T-helper 1 cell treated with Interleukin-12 subunit alpha and Interleukin-12 subunit beta and Interleukin-4 antibody, amounts not matched to agents 30 μg/mL and 1 μg/mL, for 36 hours (primary cell): ENCODE results near the gene FPR2.

Source experiments
- H3K27ac Mint-ChIP-seq: one replicate; pipeline ENCODE4 v1.8.0; 2021; ENCODE audit warnings: mild to moderate bottlenecking, mixed read lengths
- H3K27me3 Mint-ChIP-seq: one replicate; pipeline ENCODE4 v1.8.0; 2021; ENCODE audit warnings: low read depth, mixed read lengths
- H3K36me3 Mint-ChIP-seq: one replicate; pipeline ENCODE4 v1.8.0; 2021; ENCODE audit warnings: low read depth, mixed read lengths
- H3K4me1 Mint-ChIP-seq: one replicate; pipeline ENCODE4 v1.8.0; 2021; ENCODE audit warnings: low read depth, mixed read lengths
- H3K4me3 Mint-ChIP-seq: one replicate; pipeline ENCODE4 v1.8.0; 2021; ENCODE audit warnings: mild to moderate bottlenecking, moderate library complexity, mixed read lengths
- H3K9me3 Mint-ChIP-seq: one replicate; pipeline ENCODE4 v1.8.0; 2021; ENCODE audit warnings: mixed read lengths

The FPR2 gene, protein sequence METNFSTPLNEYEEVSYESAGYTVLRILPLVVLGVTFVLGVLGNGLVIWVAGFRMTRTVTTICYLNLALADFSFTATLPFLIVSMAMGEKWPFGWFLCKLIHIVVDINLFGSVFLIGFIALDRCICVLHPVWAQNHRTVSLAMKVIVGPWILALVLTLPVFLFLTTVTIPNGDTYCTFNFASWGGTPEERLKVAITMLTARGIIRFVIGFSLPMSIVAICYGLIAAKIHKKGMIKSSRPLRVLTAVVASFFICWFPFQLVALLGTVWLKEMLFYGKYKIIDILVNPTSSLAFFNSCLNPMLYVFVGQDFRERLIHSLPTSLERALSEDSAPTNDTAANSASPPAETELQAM

DNA sequence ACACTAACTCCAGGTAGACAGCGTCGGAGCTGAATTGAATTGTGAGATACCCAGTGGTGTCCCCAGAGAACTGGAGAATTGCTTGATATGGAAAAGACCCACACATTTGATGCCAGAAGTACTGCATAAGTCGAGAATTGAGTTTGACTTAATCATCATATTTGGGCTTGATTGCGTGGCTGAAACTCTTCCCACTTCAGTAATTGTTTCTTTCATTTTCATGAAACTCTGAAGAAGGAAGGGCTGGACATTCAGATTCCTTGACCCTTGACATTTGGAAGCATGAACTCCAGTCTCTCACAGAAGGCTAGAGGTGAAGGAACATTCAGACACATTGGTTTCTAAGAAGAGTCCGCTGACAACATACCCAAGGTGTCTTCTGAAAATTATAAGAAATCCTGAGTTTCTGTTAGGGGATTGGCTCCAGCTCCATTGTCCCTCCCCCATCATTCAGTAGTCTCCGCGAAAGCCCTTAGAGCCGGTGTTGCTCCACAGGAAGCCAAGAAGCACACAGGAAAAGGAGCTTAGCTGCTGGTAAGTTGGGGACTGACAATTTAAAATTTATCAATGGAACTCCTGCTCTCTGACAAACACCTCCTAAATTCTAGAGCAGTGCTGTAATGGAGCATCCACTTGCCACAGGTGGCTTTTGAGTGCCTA is at the start of gene FPR2:
Gene FPR2 (plus strand): TSS at position 484 of the 660 bp plus-strand sequence. CDS start 7,479 bp downstream, outside the sequence.
- Mint-ChIP-seq H3K4me1 (no peaks in the 10 kb centered on the region), H3K27ac (no peak within 1 kb of the TSS), H3K9me3 (peaks cover 32% of the 10 kb centered on the region), H3K27me3 (no peaks in the 10 kb centered on the region), H3K36me3 (no peaks in the 10 kb centered on the region), H3K4me3 (no peak within 1 kb of the TSS)

DNA sequence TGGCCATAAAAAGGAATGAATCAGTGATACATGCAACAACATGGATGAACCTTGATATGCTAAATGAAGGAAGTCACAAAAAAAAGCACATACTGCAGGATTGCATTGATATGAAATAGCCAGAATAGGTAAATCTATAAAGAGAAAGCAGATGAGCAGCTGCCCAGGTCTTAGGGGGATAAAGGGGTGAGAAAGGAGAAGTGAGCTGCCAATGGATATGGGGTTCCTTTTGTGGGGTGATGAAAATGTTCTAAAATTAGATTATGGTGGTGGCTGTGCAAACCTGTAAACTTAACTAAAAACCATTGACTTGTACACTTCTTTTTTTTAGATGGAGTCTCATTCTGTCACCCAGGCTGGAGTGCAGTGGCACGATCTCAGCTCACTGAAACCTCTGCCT is 49.3 kb upstream of the FPR2 start:
- Mint-ChIP-seq H3K9me3 (peaks cover 8% of the 10 kb centered on the region), H3K27ac (no peak overlapping the region), H3K27me3 (peaks cover 11% of the 10 kb centered on the region), H3K4me3 (no peak overlapping the region), H3K36me3 (peaks cover 1% of the 10 kb centered on the region), H3K4me1 (no peaks in the 10 kb centered on the region)

DNA sequence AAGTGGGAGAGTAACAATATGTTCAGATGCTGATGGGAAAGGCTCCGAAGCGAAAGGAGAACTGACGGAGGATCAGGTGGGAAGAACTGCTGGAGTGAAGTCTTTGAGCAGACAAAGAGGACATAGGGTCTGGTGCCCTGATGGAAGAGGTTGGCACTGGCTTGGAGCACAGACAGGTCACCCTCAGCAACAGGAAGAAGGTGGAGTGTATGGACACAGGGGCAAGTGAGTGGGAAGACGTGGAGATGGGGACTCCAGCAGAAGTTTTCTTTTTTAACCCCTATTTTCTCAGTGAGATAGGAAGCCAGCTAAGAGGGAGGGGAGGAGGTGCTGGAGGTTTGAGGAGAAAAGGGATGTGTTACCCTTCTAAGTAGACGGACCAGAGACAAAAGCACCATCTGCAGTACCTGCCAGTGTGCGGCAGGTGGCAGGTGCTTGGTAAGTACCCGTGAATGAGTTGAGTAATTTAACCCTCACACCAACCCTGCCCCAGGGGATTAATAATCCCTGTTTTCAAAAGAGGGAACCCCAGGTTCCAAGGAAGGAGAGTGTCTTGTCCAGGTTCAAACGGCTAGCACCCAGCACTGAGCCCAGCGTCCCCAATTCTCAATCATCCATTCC is 48.4 kb upstream of the FPR2 start:
- H3K9me3 Mint-ChIP-seq = peaks cover 8% of the 10 kb centered on the region
- no peak overlapping the region for H3K4me3 Mint-ChIP-seq
- H3K36me3 Mint-ChIP-seq = no peaks in the 10 kb centered on the region
- H3K27me3 Mint-ChIP-seq = peaks cover 11% of the 10 kb centered on the region
- H3K27ac Mint-ChIP-seq = no peak overlapping the region
- H3K4me1 Mint-ChIP-seq = no peaks in the 10 kb centered on the region

DNA sequence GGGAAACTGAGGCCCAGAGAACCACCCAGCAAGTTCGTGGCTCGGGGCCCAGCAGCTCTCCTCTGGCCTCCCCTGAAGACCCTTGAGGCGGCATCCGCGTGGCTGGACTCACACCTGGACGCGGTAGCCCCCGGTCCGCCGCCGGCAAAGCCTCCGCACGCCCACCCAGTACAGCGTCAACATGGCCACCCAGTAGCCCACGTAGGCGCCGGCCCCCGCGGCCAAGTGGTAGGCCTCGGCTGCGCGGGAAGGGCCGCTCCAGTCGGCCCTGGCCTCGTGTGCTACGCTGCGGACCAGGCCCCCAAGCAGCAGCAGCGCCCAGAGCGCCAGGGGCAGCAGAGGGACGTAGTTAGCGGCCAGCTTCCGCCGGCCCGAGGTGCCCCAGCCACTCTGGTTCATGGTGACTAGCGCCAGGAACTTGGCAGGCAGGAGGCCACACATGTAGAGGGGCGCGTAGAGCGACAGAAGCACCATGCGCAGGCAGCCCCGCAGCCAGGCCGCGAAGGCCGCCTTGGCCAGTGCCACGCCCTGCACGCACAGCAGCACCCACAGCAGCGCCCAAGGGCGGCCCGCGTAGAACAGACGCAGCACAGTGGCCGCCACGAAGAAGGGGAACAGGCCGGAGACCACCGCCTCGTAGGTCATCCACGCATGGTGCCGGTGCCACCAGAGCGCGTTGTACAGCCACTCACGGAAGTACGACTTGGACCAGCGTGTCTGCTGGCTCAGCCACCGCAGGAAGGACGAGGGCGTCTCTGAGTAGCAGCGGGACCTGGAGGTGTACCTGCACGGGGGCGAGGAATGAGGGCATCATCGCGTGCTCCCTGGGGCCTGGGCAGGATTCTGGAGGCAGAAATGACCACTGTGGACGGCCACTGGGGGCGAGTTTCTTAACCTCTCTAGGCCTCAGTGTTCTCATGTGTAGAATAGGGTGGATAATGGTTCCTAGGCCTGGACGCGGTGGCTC is 47.4 kb upstream of the FPR2 start:
- peaks cover 20% of the 10 kb centered on the region for H3K27me3 Mint-ChIP-seq
- H3K9me3 Mint-ChIP-seq = peaks cover 9% of the 10 kb centered on the region
- H3K36me3 Mint-ChIP-seq = no peaks in the 10 kb centered on the region
- no peaks in the 10 kb centered on the region for H3K4me1 Mint-ChIP-seq
- no peak overlapping the region for H3K27ac Mint-ChIP-seq
- no peak overlapping the region for H3K4me3 Mint-ChIP-seq

DNA sequence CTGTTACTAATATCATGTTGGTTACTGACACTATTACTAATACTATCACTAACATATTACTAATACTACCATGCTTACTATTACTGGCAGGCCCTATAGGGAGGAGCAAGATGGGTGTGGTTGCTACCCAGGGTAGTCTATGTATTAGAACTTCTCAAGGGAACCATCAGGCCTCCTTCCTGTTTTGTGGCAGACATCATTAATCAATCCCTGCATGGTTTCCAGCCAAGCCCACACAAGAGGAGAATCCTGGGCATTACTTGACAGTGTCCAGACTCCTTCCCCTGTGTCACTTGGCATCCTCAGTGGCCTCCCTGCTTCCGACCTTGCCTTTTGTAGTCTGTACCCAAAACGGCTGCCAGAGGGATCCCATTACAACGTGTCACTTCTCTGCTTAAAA is 46.1 kb upstream of the FPR2 start:
- Mint-ChIP-seq H3K9me3 (peaks cover 13% of the 10 kb centered on the region), H3K4me3 (no peak overlapping the region), H3K27me3 (peaks cover 26% of the 10 kb centered on the region), H3K36me3 (peaks cover 2% of the 10 kb centered on the region), H3K27ac (no peak overlapping the region), H3K4me1 (peaks cover under 1% of the 10 kb centered on the region)

DNA sequence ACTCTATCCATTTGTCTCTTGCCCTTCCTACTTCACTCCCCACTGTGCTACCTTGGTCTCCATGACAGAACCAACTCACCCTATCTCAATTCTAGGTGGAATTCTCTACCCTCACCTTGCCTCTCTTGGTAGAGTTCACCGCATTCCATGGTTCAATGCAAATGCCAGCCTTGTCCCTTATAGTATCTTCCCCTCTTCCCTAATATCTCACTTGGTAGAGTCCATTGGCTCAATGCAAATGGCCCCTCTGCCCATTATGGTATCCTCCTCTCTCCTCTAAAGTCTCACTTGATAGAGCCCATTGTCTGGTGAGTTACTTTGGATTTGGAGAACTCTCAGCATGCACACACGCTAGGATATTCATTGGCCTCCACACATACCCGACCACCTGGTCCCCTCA is 45.1 kb upstream of the FPR2 start:
- peaks cover 13% of the 10 kb centered on the region for H3K9me3 Mint-ChIP-seq
- peaks cover 30% of the 10 kb centered on the region for H3K27me3 Mint-ChIP-seq
- H3K4me1 Mint-ChIP-seq = peaks cover 2% of the 10 kb centered on the region
- no peak overlapping the region for H3K4me3 Mint-ChIP-seq
- no peak overlapping the region for H3K27ac Mint-ChIP-seq
- H3K36me3 Mint-ChIP-seq = peaks cover 2% of the 10 kb centered on the region

DNA sequence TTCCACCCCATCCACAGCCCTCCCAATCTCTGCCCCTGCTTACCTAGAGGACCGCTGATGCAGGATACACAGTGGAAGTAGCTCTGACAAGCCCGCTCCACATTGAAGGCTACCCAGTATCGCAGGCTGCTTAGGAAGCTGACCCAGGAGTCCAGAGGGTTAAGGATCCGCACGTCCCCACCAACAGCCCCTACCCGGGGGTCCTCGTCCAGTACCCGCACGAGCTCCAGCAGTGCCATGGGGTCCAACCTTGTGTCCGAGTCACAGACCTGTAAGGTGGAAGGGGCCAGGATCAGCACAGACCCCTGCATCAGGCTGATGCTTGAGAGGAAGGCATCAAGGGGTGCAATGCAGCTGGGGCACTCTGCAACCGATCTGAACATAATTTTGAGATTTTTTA is 44.1 kb upstream of the FPR2 start:
- H3K9me3 Mint-ChIP-seq = peaks cover 13% of the 10 kb centered on the region
- H3K27ac Mint-ChIP-seq = no peak overlapping the region
- peaks cover 30% of the 10 kb centered on the region for H3K27me3 Mint-ChIP-seq
- peaks cover 2% of the 10 kb centered on the region for H3K4me1 Mint-ChIP-seq
- peaks cover 2% of the 10 kb centered on the region for H3K36me3 Mint-ChIP-seq
- H3K4me3 Mint-ChIP-seq = no peak overlapping the region

DNA sequence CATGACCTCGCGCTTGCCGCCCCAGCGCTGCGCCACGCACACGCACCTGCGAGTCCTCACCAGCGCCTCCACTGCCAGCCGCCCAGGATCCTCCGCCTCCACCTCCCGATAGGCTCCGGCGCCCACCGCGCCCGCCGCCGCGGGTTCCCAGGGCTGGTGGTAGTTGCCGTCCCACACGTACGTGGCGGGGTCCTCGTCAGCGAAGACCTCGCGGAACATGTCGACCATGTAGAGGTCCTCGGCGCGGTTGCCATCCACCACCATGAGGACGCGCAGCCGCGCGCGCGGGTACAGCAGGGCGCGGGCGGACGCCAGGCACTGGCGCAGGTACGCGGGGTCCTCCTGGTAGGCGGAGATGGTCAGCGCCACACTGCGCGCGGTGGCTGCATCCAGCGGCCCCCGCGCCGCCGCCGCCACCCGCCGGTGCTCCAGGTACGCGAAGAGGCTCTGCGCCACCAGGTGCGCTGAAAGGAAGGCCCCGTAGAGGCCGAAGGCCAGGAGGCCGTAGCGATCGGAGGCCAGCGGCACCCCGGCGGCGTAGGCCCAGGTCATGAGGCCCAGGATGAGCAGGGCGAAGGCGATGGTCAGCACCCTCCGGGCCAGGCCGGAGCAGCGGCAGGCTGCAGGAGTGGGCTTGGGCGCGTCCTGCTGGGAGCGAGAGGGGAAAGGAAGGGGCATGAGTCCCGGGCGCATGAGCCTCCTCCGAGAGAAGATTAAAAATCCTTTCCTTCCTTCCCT is 41.6 kb upstream of the FPR2 start:
- Mint-ChIP-seq H3K9me3 (peaks cover 13% of the 10 kb centered on the region), H3K4me1 (peaks cover 2% of the 10 kb centered on the region), H3K4me3 (no peak overlapping the region), H3K27ac (no peak overlapping the region), H3K36me3 (peaks cover 2% of the 10 kb centered on the region), H3K27me3 (peaks cover 33% of the 10 kb centered on the region)

DNA sequence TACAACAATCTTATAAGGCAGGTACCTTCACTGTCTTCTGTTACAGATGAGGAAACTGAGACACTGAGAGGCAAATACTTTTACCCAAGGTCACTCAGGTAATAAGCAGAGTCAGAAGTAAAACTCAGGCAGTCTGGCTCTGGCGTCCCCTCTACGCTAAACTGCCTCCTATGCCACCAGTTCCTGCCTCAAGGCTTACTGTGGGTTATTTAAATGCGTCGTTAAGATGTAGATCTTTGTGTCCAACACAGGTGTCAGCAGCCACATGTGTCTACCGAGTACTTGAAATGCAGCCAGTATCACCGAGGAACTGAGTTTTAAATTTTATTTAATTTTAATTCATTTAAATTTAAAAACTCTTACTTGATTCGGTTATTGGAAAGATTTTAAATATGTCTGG is 39.1 kb upstream of the FPR2 start:
- Mint-ChIP-seq H3K4me1 (peaks cover 2% of the 10 kb centered on the region), H3K9me3 (peaks cover 5% of the 10 kb centered on the region), H3K27ac (no peak overlapping the region), H3K36me3 (peaks cover 2% of the 10 kb centered on the region), H3K4me3 (no peak overlapping the region), H3K27me3 (peaks cover 35% of the 10 kb centered on the region)

DNA sequence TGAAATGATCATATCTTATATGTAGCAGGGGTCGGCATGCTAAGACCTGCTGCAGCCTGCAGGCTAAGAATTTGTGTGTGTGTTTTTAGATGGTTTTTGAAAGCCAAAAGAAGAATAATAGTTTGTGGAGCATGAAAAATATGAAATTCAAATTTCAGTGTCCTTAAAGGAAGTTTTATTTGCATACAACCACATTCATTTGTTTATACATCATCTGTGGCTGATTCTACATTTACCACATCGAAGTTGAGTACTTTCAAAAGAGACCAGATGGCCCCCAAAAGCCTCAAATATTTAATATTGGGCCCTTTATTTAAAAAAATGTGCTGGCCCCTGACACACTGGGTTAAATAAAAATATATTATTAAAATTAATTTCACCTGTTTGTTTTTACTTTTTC is 38.5 kb upstream of the FPR2 start:
- Mint-ChIP-seq H3K9me3 (peaks cover 5% of the 10 kb centered on the region), H3K4me3 (no peak overlapping the region), H3K4me1 (peaks cover 2% of the 10 kb centered on the region), H3K36me3 (peaks cover 2% of the 10 kb centered on the region), H3K27ac (no peak overlapping the region), H3K27me3 (peaks cover 35% of the 10 kb centered on the region)

DNA sequence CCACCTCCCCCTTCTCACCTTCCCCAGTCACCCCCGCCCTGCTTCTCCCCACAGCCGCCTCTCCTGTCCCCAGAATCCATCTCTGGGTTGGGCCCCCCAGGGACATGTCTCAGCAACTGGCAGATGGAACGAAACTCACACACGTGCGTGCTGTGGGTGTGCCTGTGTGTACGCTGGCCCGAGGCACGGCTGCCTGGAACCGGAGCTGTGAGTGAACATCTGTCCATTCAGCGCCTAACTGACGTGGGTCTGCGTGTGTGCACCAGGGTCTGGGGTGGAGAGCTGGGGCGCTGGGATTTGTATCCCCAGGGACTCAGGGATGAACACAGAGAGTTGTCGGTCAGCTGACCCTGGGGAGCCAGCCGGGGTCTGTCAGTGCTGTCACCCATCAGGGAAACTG is 36.4 kb upstream of the FPR2 start:
- no peaks in the 10 kb centered on the region for H3K36me3 Mint-ChIP-seq
- peaks cover 22% of the 10 kb centered on the region for H3K27me3 Mint-ChIP-seq
- peaks cover 2% of the 10 kb centered on the region for H3K4me1 Mint-ChIP-seq
- peaks cover 6% of the 10 kb centered on the region for H3K9me3 Mint-ChIP-seq
- H3K4me3 Mint-ChIP-seq = no peak overlapping the region
- no peak overlapping the region for H3K27ac Mint-ChIP-seq

DNA sequence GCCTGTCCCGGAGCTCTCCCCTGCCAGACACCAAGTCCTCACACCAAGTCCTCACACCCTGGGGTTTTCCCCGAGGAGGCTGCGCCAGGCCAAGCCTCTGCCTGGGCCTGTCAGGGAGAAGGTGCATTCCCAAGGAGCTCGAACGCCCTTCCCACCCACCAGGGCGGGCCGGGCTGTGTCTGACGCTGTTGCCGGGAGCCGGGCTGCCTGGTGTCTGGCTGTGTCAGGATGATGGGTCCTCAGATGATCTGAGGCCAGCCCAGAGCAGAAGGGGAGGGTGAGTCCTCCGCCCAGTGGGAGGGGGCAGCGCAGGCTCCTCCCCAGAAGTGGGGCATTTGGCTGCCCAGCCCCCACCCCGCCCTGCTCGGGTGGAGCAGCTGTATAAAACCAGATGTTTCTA is 34.9 kb upstream of the FPR2 start:
- Mint-ChIP-seq H3K4me3 (no peak overlapping the region), H3K27ac (no peak overlapping the region), H3K27me3 (peaks cover 10% of the 10 kb centered on the region), H3K36me3 (no peaks in the 10 kb centered on the region), H3K4me1 (no peaks in the 10 kb centered on the region), H3K9me3 (peaks cover 16% of the 10 kb centered on the region)

DNA sequence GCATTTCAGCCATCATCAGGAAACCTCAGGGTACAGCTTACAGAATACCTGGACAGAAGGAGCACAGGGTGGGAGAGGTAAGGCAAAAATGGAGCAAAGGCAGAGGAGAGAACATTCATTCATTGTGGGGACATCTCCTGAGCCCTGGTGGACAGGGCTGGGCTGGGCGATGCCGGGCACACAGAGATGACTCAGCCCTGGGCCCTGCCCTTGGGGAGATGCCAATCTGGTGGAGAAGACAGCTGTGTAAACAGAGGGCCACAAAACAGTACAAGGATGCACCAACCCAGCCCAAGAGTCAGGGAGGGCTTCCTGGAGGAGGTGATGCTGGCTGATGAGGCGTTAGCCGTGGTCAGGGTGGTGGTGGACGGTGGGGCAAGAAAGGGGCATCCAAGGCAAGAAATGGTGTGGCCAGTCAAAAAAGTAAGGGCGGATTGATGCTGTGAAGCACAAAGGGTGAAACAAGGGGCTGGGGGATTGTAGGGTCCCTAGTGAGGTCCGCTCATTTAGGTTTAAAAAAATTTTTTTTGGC is 33.6 kb upstream of the FPR2 start:
- Mint-ChIP-seq H3K9me3 (peaks cover 16% of the 10 kb centered on the region), H3K4me1 (no peaks in the 10 kb centered on the region), H3K27me3 (peaks cover 9% of the 10 kb centered on the region), H3K27ac (no peak overlapping the region), H3K36me3 (no peaks in the 10 kb centered on the region), H3K4me3 (no peak overlapping the region)
